ENCODE measurements around the gene PRKACB.

Gene PRKACB

DNA sequence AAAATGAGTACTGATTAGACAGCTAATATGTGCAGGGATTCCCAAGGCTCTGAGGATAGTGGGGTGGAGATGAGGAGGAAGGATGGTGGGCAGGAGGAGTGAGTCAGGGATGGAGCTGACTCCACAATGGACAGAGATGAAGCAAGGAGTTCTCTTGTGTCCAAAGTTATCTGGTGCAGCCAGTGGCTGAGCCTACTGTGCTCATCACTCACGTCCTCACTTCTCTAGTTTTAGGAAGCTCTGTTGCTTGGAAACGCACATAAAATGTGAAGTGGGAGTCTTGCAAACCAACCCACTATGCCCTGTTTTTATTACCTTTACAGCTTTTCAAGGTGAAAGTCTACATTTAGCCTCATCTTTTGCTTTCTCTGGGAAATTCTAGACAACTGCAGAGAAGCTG is 120.9 kb downstream of the PRKACB start:
- TF ChIP-seq, protein P1, sequence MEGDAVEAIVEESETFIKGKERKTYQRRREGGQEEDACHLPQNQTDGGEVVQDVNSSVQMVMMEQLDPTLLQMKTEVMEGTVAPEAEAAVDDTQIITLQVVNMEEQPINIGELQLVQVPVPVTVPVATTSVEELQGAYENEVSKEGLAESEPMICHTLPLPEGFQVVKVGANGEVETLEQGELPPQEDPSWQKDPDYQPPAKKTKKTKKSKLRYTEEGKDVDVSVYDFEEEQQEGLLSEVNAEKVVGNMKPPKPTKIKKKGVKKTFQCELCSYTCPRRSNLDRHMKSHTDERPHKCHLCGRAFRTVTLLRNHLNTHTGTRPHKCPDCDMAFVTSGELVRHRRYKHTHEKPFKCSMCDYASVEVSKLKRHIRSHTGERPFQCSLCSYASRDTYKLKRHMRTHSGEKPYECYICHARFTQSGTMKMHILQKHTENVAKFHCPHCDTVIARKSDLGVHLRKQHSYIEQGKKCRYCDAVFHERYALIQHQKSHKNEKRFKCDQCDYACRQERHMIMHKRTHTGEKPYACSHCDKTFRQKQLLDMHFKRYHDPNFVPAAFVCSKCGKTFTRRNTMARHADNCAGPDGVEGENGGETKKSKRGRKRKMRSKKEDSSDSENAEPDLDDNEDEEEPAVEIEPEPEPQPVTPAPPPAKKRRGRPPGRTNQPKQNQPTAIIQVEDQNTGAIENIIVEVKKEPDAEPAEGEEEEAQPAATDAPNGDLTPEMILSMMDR (IDR thresholded peaks at IDR 0.05; ENCODE audit: control insufficient read depth, extremely low read depth, insufficient read depth), result no peak
- no peak for DNase-seq (ENCODE audit: low read depth)

DNA sequence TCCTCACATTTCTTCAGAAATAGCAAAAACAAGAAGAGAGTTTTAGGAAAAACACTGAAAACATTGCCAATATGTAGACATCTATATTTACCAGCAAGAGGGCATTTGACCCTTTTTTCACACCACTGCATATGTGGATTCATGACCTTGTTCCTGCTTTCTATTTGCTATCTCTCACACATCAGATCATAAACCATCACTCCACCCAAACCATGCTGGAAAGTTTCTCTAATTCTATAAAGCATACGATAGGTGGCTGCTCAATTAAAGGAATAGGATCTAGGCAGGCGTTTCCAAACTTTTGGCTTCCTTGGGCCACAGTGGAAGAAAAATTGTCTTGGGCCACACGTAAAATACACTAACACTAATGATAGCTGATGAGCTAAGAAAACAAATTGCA is 121.8 kb downstream of the PRKACB start:
- TF ChIP-seq, protein P1 (IDR thresholded peaks at IDR 0.05; ENCODE audit: control insufficient read depth, extremely low read depth, insufficient read depth), result no peak
- no peak overlapping the region for H3K4me3 ChIP-seq (ENCODE audit: low read depth, low read length)
- DNase-seq (ENCODE audit: low read depth), result no peak

More for the DNA sequence above, 120.9 kb downstream of the PRKACB start:
- H3K4me3 ChIP-seq (ENCODE audit: low read depth, low read length), result no peak overlapping the region

DNA sequence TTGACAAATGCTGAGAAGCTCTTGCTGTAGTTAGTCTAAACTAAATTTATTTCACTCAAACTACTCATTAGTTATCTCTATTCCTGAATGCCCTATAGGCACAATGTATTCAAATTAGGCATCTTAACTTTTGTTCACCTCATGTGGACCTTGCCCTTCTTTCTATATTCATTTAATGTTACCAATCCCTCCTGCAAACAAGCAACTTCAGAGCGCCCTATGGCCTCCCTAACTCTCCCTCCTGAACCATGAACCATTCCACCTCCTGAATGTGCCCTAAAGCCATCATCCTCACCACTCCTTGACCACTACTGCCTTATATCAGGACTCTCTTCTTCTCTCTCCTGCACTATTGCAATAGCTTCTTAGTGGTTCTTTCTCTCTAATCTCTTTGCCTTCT is 122.7 kb downstream of the PRKACB start:
- no peak for DNase-seq (ENCODE audit: low read depth)
- H3K4me3 ChIP-seq (ENCODE audit: low read depth, low read length), result no peak overlapping the region
- TF ChIP-seq, protein P1 (IDR thresholded peaks at IDR 0.05; ENCODE audit: control insufficient read depth, extremely low read depth, insufficient read depth), result no peak

DNA sequence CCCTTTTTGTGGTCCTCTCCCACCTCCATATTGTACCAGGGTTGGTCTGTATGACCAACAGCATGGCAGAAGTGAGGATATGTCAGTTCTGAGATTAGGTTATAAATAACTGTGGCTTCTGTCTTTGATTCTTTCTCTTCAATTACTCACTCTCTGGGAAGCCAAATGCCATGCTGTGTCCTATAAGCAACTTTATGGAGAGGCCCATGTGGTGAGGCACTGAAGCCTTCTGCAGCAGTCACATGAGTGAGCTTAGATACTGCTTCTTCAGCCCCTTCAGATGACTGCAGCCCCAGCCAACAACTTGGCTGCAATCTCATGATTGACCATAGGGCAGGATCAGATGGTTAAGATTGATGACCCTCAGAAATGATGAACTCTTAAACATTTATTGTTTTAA is 123.4 kb downstream of the PRKACB start:
- no peak overlapping the region for H3K4me3 ChIP-seq (ENCODE audit: low read depth, low read length)
- TF ChIP-seq, protein P1 (IDR thresholded peaks at IDR 0.05; ENCODE audit: control insufficient read depth, extremely low read depth, insufficient read depth), result no peak
- DNase-seq (ENCODE audit: low read depth), result no peak

DNA sequence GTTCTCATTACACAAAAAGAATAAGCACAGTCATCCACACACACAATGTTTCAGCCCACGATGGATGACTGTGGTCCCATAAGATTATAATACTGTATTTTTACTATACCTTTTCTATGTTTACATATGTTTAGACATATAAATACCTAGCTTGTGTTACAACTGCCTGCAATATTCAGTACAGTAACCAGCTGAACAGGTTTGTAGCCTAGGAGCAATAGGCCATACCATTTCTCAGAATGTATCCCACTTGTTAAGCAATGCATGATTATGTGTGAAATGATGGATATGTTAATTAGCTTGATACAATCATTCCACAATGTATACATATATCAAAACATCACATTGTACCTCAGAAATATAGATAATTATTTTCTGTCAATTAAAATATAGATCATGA is 124.3 kb downstream of the PRKACB start:
- peak; percentile 63 for DNase-seq (ENCODE audit: low read depth)
- no peak overlapping the region for H3K4me3 ChIP-seq (ENCODE audit: low read depth, low read length)
- TF ChIP-seq, protein P1 (IDR thresholded peaks at IDR 0.05; ENCODE audit: control insufficient read depth, extremely low read depth, insufficient read depth), result no peak

DNA sequence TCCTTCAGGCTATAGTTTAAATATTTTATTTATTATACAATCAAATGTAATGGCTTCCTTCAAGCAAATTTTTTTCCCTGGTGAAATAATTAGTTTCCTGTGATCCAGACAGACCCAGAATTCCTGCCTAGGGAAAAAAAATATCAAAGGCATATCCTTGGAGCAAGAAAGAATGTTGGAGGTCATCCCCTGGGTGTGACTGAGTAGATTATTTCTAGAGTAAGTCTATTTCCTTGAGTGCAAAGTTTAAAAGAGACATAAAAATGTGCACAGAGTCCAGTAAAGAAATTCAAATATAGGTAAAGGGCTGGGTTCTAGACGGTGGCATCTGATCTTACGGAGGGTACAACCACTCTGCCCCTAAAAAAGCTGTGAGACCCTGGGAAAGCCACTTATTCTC is 125.2 kb downstream of the PRKACB start:
- H3K4me3 ChIP-seq (ENCODE audit: low read depth, low read length), result no peak overlapping the region
- TF ChIP-seq, protein P1 (IDR thresholded peaks at IDR 0.05; ENCODE audit: control insufficient read depth, extremely low read depth, insufficient read depth), result no peak
- DNase-seq (ENCODE audit: low read depth), result no peak

DNA sequence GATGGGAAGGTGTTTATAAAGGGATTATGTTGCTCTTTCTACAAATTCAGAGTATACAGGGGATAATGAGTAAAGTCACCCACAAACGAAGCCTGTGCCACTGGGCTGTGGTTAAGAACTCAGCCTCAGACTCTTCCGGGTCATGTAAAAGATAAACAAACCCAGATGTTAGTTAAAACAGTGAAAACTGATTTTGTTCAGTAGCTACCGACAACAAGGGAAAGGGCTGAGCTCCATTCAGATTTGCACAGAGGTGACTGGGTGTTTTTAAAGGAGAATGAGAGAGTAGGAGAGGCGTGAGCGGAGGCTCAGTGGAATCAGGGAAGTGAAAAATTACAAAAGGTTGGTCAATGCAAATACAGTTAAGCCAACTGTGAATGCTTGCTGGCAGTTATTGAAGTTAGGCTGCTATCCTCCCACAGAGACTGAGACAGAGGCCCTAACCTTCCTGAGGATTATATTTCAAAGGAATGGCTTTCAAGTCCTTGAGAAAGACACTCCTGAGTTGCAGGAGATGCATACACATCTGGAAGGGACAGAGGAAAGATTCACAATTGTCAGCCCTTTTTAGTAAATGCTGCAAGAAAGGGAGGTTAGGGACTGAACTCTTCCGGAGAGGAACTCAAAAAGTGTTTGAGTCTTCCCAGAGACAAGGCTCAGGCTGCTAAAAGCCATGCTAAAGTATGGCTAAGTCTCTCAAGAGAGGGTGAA is 127.5 kb downstream of the PRKACB start:
- H3K4me3 ChIP-seq (ENCODE audit: low read depth, low read length), result no peak overlapping the region
- TF ChIP-seq, protein P1 (IDR thresholded peaks at IDR 0.05; ENCODE audit: control insufficient read depth, extremely low read depth, insufficient read depth), result no peak
- DNase-seq (ENCODE audit: low read depth), result no peak

Measured in LNCaP clone FGC (cell line).